GM04504 (cell line): Measurements from ENCODE around the gene PRDM5.
"Not testable (repeated sequence)": the region's sequence is repeated elsewhere in the genome, so short reads cannot be mapped to it uniquely, and the experiment has no call there.

ENCODE experiments used
- DNase-seq: peaks from one replicate; pipeline ENCODE4 v3.0.0-alpha.2; 2012; ENCODE audit warnings: low read depth

PRDM5 gene

GRCh38 chr4:120703908-120704307, 218.6 kb downstream of the PRDM5 start:
- no peak for DNase-seq

GRCh38 chr4:120699354-120699753, 223.2 kb downstream of the PRDM5 start:
- no peak for DNase-seq

- DNase-seq = peak; percentile 25
Measured at GRCh38 chr4:120694973-120695372, 227.6 kb downstream of the PRDM5 start.

GRCh38 chr4:120693816-120694215, 228.7 kb downstream of the PRDM5 start:
- DNase-seq = no peak

GRCh38 chr4:120692964-120693363, 229.6 kb downstream of the PRDM5 start:
- peak; percentile 67 for DNase-seq

GRCh38 chr4:120691536-120691935, 231.0 kb downstream of the PRDM5 start:
- DNase-seq = no peak

GRCh38 chr4:120691106-120691505, 231.4 kb downstream of the PRDM5 start:
- DNase-seq = no peak

GRCh38 chr4:120688791-120689190, 233.7 kb downstream of the PRDM5 start:
- no peak for DNase-seq

GRCh38 chr4:120685756-120686278, 236.7 kb downstream of the PRDM5 start:
- no peak for DNase-seq

- DNase-seq = no peak
Measured at GRCh38 chr4:120683897-120684540, 238.5 kb downstream of the PRDM5 start.

GRCh38 chr4:120682981-120683380, 239.5 kb downstream of the PRDM5 start:
- DNase-seq = peak; percentile 32

- DNase-seq = no peak
Measured at GRCh38 chr4:120680647-120681228, 241.8 kb downstream of the PRDM5 start.

- no peak for DNase-seq
Measured at GRCh38 chr4:120673696-120674095, 248.8 kb downstream of the PRDM5 start.

- DNase-seq = no peak
Measured at GRCh38 chr4:120672558-120673147, 249.9 kb downstream of the PRDM5 start.

- DNase-seq = no peak
Measured at GRCh38 chr4:120672076-120672475, 250.4 kb downstream of the PRDM5 start.

- no peak for DNase-seq
Measured at GRCh38 chr4:120671538-120671937, 251.0 kb downstream of the PRDM5 start.

- DNase-seq = no peak
Measured at GRCh38 chr4:120667102-120667501, 255.4 kb downstream of the PRDM5 start.

GRCh38 chr4:120664851-120665250, 257.7 kb downstream of the PRDM5 start:
- no peak for DNase-seq

GRCh38 chr4:120659616-120660170, 262.8 kb downstream of the PRDM5 start:
- no peak for DNase-seq

- DNase-seq = no peak
Measured at GRCh38 chr4:120658772-120659171, 263.8 kb downstream of the PRDM5 start.

- no peak for DNase-seq
Measured at GRCh38 chr4:120653804-120654573, 268.5 kb downstream of the PRDM5 start.

GRCh38 chr4:120648336-120648735, 274.2 kb downstream of the PRDM5 start:
- DNase-seq = not testable (repeated sequence)
